GM23338 (cell line): ENCODE results near the gene B3GNT3. TPM values are rescaled to one million over a fixed set of nuclear protein-coding genes. Genes with fewer than 3 reads are reported as not detected.

ENCODE experiments used
- ATAC-seq: fragments of 200-7000 bp; cut with Tn5 transposase; 3 replicates; pipeline ENCODE4 v1.9.1; 2020
- DNase-seq: peaks from one replicate; pipeline ENCODE4 v3.0.0-alpha.2; 2015; ENCODE audit warnings: low spot score
- H2AFZ ChIP-seq: fragments of 200-600 bp; sonication (generic); 2 replicates; pipeline ENCODE4 v1.8.0; 2016; ENCODE audit warnings: antibody characterized with exemption, mild to moderate bottlenecking, moderate library complexity
- H3F3A ChIP-seq: fragments of 200-600 bp; sonication (generic); replicated peaks from 2 replicates; pipeline ENCODE4 v1.8.0; 2017; ENCODE audit warnings: antibody characterized with exemption, mixed run types, low read depth
- H3K27ac ChIP-seq: fragments of 200-600 bp; sonication (generic); 2 replicates; pipeline ENCODE4 v1.6.1; 2016; ENCODE audit warnings: low read depth
- H3K27me3 ChIP-seq: fragments of 200-600 bp; sonication (generic); 2 replicates; pipeline ENCODE4 v1.8.0; 2016; ENCODE audit warnings: mild to moderate bottlenecking, mixed run types, moderate library complexity; ENCODE audit not compliant: insufficient read depth
- H3K36me3 ChIP-seq: fragments of 200-600 bp; sonication (generic); 2 replicates; pipeline ENCODE4 v1.8.0; 2016; ENCODE audit warnings: mild to moderate bottlenecking; ENCODE audit not compliant: insufficient read depth
- H3K4me1 ChIP-seq: fragments of 200-600 bp; sonication (generic); 2 replicates; pipeline ENCODE4 v1.8.0; 2016; ENCODE audit warnings: mild to moderate bottlenecking, moderate library complexity; ENCODE audit not compliant: insufficient read depth
- H3K4me2 ChIP-seq: fragments of 200-600 bp; sonication (generic); 2 replicates; pipeline ENCODE4 v1.7.1; 2017; ENCODE audit warnings: mixed run types
- H3K4me3 ChIP-seq: fragments of 200-600 bp; sonication (generic); 2 replicates; pipeline ENCODE4 v1.6.1; 2016; ENCODE audit warnings: mixed run types
- H3K79me2 ChIP-seq: fragments of 200-600 bp; sonication (generic); replicated peaks from 2 replicates; pipeline ENCODE4 v1.8.0; 2017; ENCODE audit warnings: mild to moderate bottlenecking; ENCODE audit not compliant: insufficient read depth
- H3K9me2 ChIP-seq: fragments of 200-600 bp; sonication (generic); 2 replicates; pipeline ENCODE4 v1.8.0; 2017; ENCODE audit not compliant: insufficient read depth
- H4K20me1 ChIP-seq: fragments of 200-600 bp; sonication (generic); replicated peaks from 2 replicates; pipeline ENCODE4 v1.8.0; 2017; ENCODE audit warnings: mild to moderate bottlenecking; ENCODE audit not compliant: insufficient read depth
- H3K27ac Mint-ChIP-seq: 2 replicates; pipeline ENCODE4 v1.8.0; 2020; ENCODE audit warnings: inconsistent platforms, mild to moderate bottlenecking, moderate library complexity, mixed read lengths
- H3K27me3 Mint-ChIP-seq: 3 replicates; pipeline ENCODE4 v1.8.0; 2022; ENCODE audit warnings: low read depth, mild to moderate bottlenecking, moderate library complexity, mixed read lengths, inconsistent platforms; ENCODE audit not compliant: insufficient read depth, poor library complexity
- H3K36me3 Mint-ChIP-seq: 3 replicates; pipeline ENCODE4 v1.8.0; 2021; ENCODE audit warnings: low read depth, mild to moderate bottlenecking, inconsistent platforms, moderate library complexity, mixed read lengths
- H3K4me1 Mint-ChIP-seq: 3 replicates; pipeline ENCODE4 v1.8.0; 2020; ENCODE audit warnings: mild to moderate bottlenecking, inconsistent platforms, mixed read lengths
- H3K4me3 Mint-ChIP-seq: 3 replicates; pipeline ENCODE4 v1.8.0; 2021; ENCODE audit warnings: moderate library complexity, mild to moderate bottlenecking, inconsistent platforms, mixed read lengths
- H3K9me3 Mint-ChIP-seq: 3 replicates; pipeline ENCODE4 v1.8.0; 2020; ENCODE audit warnings: moderate library complexity, mild to moderate bottlenecking, inconsistent platforms, mixed read lengths
- EZH2 ChIP-seq: fragments of 200-600 bp; sonication (generic); IDR thresholded peaks from one replicate; pipeline ENCODE4 v1.8.0; 2017; ENCODE audit warnings: antibody characterized with exemption, mild to moderate bottlenecking, low read depth; ENCODE audit not compliant: unreplicated experiment
- EZH2phosphoT487 ChIP-seq: fragments of 200-600 bp; sonication (generic); IDR thresholded peaks from one replicate; pipeline ENCODE4 v1.8.1; 2018; ENCODE audit warnings: antibody characterized with exemption; ENCODE audit not compliant: unreplicated experiment
- JUNB ChIP-seq: IDR thresholded peaks from one replicate; pipeline ENCODE4 v1.6.1; 2016; ENCODE audit warnings: antibody characterized with exemption; ENCODE audit not compliant: unreplicated experiment
- ZNF114 ChIP-seq: fragments of 250-450 bp; sonication (Bioruptor Pico); IDR thresholded peaks from 2 replicates; pipeline ENCODE4 v1.5.0; 2020; ENCODE audit warnings: mild to moderate bottlenecking, moderate library complexity
- ZNF462 ChIP-seq: fragments of 250-450 bp; sonication (Bioruptor Pico); IDR thresholded peaks from 2 replicates; pipeline ENCODE4 v1.5.0; 2020; ENCODE audit warnings: mild to moderate bottlenecking, moderate library complexity
- polyA plus RNA-seq: library from polyadenylated mRNA; unstranded; fragments of >200 nt; fragmentation: Nextera tagmentation; extraction: Ambion mirVana; gene quantifications from 2 replicates; pipeline ENCODE4 v1.2.1, GENCODE V29; 2016
- total RNA-seq: library from RNA; depleted of rRNA; stranded (reverse); fragments of >200 nt; shearing (Covaris generic); gene quantifications from 2 replicates; pipeline ENCODE4 v1.2.3, GENCODE V29; 2014
- TF ChIP-seq, protein P1 (sequence below): IDR thresholded peaks from one replicate; pipeline ENCODE4 v1.6.1; 2018; ENCODE audit warnings: antibody characterized with exemption; ENCODE audit not compliant: unreplicated experiment

B3GNT3 gene
- total and polyA plus RNA-seq, 2 experiments from 2014 or later, result 0.99 to 1.9 TPM

DNA sequence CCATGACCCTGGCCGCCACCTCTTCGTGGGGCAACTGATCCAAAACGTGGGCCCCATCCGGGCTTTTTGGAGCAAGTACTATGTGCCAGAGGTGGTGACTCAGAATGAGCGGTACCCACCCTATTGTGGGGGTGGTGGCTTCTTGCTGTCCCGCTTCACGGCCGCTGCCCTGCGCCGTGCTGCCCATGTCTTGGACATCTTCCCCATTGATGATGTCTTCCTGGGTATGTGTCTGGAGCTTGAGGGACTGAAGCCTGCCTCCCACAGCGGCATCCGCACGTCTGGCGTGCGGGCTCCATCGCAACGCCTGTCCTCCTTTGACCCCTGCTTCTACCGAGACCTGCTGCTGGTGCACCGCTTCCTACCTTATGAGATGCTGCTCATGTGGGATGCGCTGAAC is 16.7 kb downstream of the B3GNT3 start (continued):
- no peak for TF ChIP-seq ZNF462 (CRISPR knock-in tag)
- TF ChIP-seq EZH2, result no peak
- TF ChIP-seq, protein P1, sequence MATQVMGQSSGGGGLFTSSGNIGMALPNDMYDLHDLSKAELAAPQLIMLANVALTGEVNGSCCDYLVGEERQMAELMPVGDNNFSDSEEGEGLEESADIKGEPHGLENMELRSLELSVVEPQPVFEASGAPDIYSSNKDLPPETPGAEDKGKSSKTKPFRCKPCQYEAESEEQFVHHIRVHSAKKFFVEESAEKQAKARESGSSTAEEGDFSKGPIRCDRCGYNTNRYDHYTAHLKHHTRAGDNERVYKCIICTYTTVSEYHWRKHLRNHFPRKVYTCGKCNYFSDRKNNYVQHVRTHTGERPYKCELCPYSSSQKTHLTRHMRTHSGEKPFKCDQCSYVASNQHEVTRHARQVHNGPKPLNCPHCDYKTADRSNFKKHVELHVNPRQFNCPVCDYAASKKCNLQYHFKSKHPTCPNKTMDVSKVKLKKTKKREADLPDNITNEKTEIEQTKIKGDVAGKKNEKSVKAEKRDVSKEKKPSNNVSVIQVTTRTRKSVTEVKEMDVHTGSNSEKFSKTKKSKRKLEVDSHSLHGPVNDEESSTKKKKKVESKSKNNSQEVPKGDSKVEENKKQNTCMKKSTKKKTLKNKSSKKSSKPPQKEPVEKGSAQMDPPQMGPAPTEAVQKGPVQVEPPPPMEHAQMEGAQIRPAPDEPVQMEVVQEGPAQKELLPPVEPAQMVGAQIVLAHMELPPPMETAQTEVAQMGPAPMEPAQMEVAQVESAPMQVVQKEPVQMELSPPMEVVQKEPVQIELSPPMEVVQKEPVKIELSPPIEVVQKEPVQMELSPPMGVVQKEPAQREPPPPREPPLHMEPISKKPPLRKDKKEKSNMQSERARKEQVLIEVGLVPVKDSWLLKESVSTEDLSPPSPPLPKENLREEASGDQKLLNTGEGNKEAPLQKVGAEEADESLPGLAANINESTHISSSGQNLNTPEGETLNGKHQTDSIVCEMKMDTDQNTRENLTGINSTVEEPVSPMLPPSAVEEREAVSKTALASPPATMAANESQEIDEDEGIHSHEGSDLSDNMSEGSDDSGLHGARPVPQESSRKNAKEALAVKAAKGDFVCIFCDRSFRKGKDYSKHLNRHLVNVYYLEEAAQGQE, result no peak

GRCh38 chr19:17812099-17812498 is 17.2 kb downstream of the B3GNT3 start:
- Histone ChIP-seq H3K27me3 (no peaks in the 10 kb centered on the region), H3K4me2 (no peak overlapping the region), H3F3A (no peaks in the 10 kb centered on the region), H3K4me1 (no peaks in the 10 kb centered on the region), H3K36me3 (no peaks in the 10 kb centered on the region), H3K9me2 (no peaks in the 10 kb centered on the region), H2AFZ (no peak overlapping the region), H3K27ac (no peak overlapping the region), H3K4me3 (no peak overlapping the region), H3K79me2 (no peaks in the 10 kb centered on the region), H4K20me1 (no peaks in the 10 kb centered on the region)
- Mint-ChIP-seq H3K27ac (no peak overlapping the region), H3K36me3 (no peaks in the 10 kb centered on the region), H3K27me3 (peaks cover 5% of the 10 kb centered on the region), H3K4me1 (no peaks in the 10 kb centered on the region), H3K9me3 (no peaks in the 10 kb centered on the region), H3K4me3 (no peak overlapping the region)
- ATAC-seq (no peak), DNase-seq (no peak)
- TF ChIP-seq EZH2phosphoT487, result no peak
- no peak for TF ChIP-seq EZH2
- TF ChIP-seq ZNF114 (CRISPR knock-in tag), result no peak
- no peak for TF ChIP-seq JUNB
- no peak for TF ChIP-seq ZNF462 (CRISPR knock-in tag)
